NCI-H2081 (cell line): ENCODE results near the gene PRKAR1B.

ENCODE experiments used
- DNase-seq, 2 experiments: peaks; one replicate each; lab custom pipeline; 2025; lab: John Stamatoyannopoulos, UW

PRKAR1B gene

GRCh38 chr7:603152-603951 is 123.7 kb downstream of the PRKAR1B start:
- DNase-seq, result no peak

- no peak for DNase-seq
These were observed 124.5 kb downstream of the PRKAR1B start for GRCh38 chr7:602341-603141.

GRCh38 chr7:601595-602340 is 125.3 kb downstream of the PRKAR1B start:
- no peak for DNase-seq

GRCh38 chr7:601036-601594 is 126.0 kb downstream of the PRKAR1B start:
- DNase-seq, result peak; percentile 33 to 40

GRCh38 chr7:600149-601035 is 126.7 kb downstream of the PRKAR1B start:
- DNase-seq, result no peak

GRCh38 chr7:598899-599298 is 128.2 kb downstream of the PRKAR1B start:
- no peak for DNase-seq

GRCh38 chr7:597348-598178 is 129.5 kb downstream of the PRKAR1B start:
- no peak for DNase-seq

GRCh38 chr7:596819-597182 is 130.3 kb downstream of the PRKAR1B start:
- no peak for DNase-seq

- DNase-seq, result no peak
These were observed 130.8 kb downstream of the PRKAR1B start for GRCh38 chr7:596071-596818.

- DNase-seq, result no peak
These were observed 131.5 kb downstream of the PRKAR1B start for GRCh38 chr7:595621-596010.

- no peak for DNase-seq
These were observed 132.0 kb downstream of the PRKAR1B start for GRCh38 chr7:594920-595620.

- no peak for DNase-seq
These were observed 132.7 kb downstream of the PRKAR1B start for GRCh38 chr7:594212-594913.

- DNase-seq, result no peak
These were observed 133.6 kb downstream of the PRKAR1B start for GRCh38 chr7:593324-594115.

GRCh38 chr7:591856-592628 is 135.0 kb downstream of the PRKAR1B start:
- no peak for DNase-seq

- no peak for DNase-seq
These were observed 136.1 kb downstream of the PRKAR1B start for GRCh38 chr7:590731-591551.
